ENCODE measurements around the gene CLEC20A.

The CLEC20A gene

DNA sequence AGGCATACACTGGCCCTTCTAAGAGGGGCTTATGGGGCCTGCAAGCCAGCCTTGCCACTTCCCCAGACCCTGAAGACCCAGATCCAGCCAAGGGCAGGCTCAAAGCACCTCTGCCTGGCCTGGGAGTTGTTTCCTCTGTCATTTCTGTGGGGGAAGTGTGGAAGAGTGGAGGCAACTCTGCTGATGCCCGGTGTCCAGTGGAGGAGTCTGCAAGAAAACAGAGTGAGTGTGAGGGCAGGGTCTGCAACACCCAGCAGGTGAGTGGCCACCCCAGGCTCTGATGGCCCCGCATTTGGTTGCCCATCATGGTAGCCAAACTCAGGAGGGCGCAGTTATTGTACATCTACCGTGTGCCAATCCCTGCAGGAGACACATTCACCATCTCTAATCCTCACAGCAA, 8.4 kb downstream of the CLEC20A start:
- H3K4me1 ChIP-seq (ENCODE audit: control insufficient read depth, insufficient read depth, low read length, poor library complexity, severe bottlenecking): no peaks in the 10 kb centered on the region
- no peaks in the 10 kb centered on the region for H3K9me3 ChIP-seq (ENCODE audit: control insufficient read depth, low read length)
- no peaks in the 10 kb centered on the region for H3K36me3 ChIP-seq (ENCODE audit: control insufficient read depth, insufficient read depth, low read length)
- no peak overlapping the region for H3K4me3 ChIP-seq (ENCODE audit: extremely low read depth, insufficient read depth, low read length, poor library complexity, severe bottlenecking)
- 80 to 94% methylated on average over 1 to 2 of the region's 4 CpGs for WGBS, 2 experiments (ENCODE audit: insufficient coverage in 2 of 2)
- no peak overlapping the region for H3K27ac ChIP-seq (ENCODE audit: low read depth, low read length, severe bottlenecking)

DNA sequence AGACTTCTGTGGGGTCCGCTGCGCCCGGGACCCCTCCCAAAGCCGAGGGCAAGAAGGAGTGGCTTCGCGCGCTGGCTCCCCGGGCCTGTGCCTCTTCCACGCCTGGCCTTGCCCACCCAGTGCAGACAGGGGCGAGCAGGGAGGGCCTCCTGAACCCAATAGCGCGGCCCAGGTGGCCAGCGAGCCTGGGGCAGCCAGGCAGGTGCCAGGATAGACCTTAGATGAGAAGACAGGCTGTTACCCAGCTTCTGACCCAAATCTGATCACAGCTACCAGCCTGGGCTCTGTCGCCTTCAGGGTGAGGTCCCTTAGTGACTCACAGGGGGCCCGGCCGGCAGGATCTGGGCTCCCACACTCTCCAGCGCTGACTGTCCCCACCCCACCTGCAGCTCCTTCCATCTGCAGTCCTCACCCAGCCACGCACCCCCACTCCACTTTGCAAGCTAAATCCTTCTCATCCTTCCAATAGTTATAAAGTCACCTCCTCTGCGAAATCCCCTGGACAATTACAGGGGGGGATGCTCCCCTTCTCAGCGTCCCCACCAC, 9.6 kb downstream of the CLEC20A start:
- WGBS, 2 experiments (ENCODE audit: insufficient coverage in 2 of 2): 87 to 95% methylated on average over 13 to 17 of the region's 20 CpGs
- no peak overlapping the region for H3K27ac ChIP-seq (ENCODE audit: low read depth, low read length, severe bottlenecking)
- peaks cover under 1% of the 10 kb centered on the region for H3K36me3 ChIP-seq (ENCODE audit: control insufficient read depth, insufficient read depth, low read length)
- no peak overlapping the region for H3K4me3 ChIP-seq (ENCODE audit: extremely low read depth, insufficient read depth, low read length, poor library complexity, severe bottlenecking)
- no peaks in the 10 kb centered on the region for H3K4me1 ChIP-seq (ENCODE audit: control insufficient read depth, insufficient read depth, low read length, poor library complexity, severe bottlenecking)
- H3K9me3 ChIP-seq (ENCODE audit: control insufficient read depth, low read length): no peaks in the 10 kb centered on the region

DNA sequence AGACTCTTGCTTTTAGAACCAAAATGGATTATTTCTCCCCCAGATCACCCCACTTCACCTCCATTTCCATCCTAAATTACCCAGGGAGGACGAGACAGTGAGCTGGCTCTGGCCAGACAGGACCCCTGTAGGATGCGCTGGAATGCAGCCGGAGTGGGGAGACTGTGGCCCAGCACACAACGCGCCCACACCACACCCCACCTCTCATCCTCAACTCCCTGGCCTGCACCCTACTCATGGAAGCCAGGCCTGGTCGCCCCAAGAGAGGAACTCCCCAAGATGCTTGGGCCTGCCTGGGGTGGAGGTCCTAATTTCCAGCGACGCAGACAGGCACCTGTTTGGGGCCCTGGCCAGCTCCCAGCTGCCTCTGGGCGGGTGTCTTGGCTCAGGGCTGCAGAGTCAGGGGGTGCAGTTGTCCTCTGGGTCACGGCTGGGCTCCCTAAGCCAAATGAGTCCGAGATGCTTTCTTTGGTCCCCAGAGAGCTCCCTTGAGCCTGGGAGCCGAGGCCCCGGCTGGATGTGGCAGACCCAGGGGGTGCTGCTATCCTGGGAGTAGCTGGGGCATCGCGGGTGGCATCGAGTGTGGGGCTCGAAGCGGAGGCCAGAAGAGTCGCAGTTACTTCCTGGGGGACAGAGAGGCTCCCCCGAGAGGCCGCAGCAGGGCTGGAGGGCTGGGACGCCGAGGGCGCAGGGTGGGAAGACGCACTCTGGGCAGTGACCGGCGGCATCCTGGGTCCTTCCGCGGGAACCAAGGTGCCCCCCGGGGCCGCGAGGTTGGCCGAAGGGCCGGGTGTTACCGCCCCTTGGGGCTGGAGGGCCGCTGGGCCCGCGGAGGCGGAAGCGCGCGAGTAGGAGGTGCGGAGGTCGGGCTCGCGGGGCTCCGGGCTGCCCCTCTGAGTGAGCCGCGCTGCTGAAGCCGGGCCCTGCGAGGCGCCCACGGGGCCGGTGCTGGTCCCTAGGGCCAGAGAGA, 10.4 kb downstream of the CLEC20A start:
- Histone ChIP-seq H3K4me3 (ENCODE audit: extremely low read depth, insufficient read depth, low read length, poor library complexity, severe bottlenecking) (no peak overlapping the region), H3K9me3 (ENCODE audit: control insufficient read depth, low read length) (no peaks in the 10 kb centered on the region), H3K27ac (ENCODE audit: low read depth, low read length, severe bottlenecking) (no peak overlapping the region), H3K4me1 (ENCODE audit: control insufficient read depth, insufficient read depth, low read length, poor library complexity, severe bottlenecking) (no peaks in the 10 kb centered on the region), H3K36me3 (ENCODE audit: control insufficient read depth, insufficient read depth, low read length) (peaks cover 7% of the 10 kb centered on the region)
- WGBS, 2 experiments (ENCODE audit: insufficient coverage in 2 of 2): 94 to 97% methylated on average over 43 to 51 of the region's 54 CpGs

DNA sequence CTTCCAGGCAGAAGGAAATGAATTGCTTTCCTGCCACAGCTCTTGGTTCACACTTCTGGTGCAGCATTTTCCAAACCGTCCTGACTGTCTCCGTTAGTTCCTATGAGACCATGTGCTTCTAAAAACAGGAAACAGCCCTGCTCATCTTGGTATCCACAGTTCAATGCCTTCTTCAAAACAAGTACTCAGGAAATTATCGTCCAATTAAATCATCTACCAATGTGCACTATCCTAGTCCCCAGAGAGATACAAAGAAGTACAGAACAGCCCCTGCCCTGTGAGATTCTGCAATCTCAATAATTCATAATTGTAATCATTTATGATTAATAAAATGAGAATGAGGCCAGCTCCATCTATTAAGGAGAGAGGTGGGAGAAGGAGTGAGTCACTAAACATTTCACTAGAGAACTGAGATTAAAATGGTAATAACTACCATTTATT, 11.2 kb downstream of the CLEC20A start:
- 64 to 81% methylated on average over 2 to 3 of the region's 3 CpGs for WGBS, 2 experiments (ENCODE audit: insufficient coverage in 2 of 2)
- H3K9me3 ChIP-seq (ENCODE audit: control insufficient read depth, low read length): no peaks in the 10 kb centered on the region
- H3K36me3 ChIP-seq (ENCODE audit: control insufficient read depth, insufficient read depth, low read length): peaks cover 7% of the 10 kb centered on the region
- H3K27ac ChIP-seq (ENCODE audit: low read depth, low read length, severe bottlenecking): no peak overlapping the region
- no peak overlapping the region for H3K4me3 ChIP-seq (ENCODE audit: extremely low read depth, insufficient read depth, low read length, poor library complexity, severe bottlenecking)
- no peaks in the 10 kb centered on the region for H3K4me1 ChIP-seq (ENCODE audit: control insufficient read depth, insufficient read depth, low read length, poor library complexity, severe bottlenecking)

DNA sequence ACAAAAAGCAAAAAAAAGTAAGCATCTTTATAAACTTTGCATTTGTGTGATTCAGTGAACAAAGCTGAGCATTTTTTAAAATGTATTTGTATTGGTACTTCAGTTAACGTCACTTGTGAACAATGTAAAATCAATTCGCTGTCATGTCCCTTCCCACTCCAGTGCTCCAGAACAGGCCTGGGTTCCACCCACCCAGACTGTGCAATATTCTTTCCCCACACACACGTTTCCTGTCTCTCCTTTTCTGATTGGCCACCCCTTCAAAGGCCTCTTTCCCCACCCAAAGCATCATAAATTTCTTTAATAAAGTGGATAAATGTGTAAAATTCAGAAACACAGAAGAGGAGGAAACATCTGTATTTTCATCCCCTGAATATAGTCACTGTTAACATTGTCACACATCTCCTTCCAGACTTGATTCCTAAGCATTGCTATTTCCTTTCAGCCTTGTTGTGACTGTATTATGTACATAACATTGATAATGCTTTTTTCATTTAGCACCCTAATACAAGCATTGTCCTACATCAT, 12.0 kb downstream of the CLEC20A start:
- no peaks in the 10 kb centered on the region for H3K4me1 ChIP-seq (ENCODE audit: control insufficient read depth, insufficient read depth, low read length, poor library complexity, severe bottlenecking)
- H3K4me3 ChIP-seq (ENCODE audit: extremely low read depth, insufficient read depth, low read length, poor library complexity, severe bottlenecking): no peak overlapping the region
- no peak overlapping the region for H3K27ac ChIP-seq (ENCODE audit: low read depth, low read length, severe bottlenecking)
- 100% methylated on average over 2 of the region's 3 CpGs; no CpG with 5 or more reads in 1 of the 2 experiments for whole genome bisulfite sequencing, 2 experiments (ENCODE audit: insufficient coverage in 2 of 2)
- H3K9me3 ChIP-seq (ENCODE audit: control insufficient read depth, low read length): no peaks in the 10 kb centered on the region
- H3K36me3 ChIP-seq (ENCODE audit: control insufficient read depth, insufficient read depth, low read length): peaks cover 10% of the 10 kb centered on the region

DNA sequence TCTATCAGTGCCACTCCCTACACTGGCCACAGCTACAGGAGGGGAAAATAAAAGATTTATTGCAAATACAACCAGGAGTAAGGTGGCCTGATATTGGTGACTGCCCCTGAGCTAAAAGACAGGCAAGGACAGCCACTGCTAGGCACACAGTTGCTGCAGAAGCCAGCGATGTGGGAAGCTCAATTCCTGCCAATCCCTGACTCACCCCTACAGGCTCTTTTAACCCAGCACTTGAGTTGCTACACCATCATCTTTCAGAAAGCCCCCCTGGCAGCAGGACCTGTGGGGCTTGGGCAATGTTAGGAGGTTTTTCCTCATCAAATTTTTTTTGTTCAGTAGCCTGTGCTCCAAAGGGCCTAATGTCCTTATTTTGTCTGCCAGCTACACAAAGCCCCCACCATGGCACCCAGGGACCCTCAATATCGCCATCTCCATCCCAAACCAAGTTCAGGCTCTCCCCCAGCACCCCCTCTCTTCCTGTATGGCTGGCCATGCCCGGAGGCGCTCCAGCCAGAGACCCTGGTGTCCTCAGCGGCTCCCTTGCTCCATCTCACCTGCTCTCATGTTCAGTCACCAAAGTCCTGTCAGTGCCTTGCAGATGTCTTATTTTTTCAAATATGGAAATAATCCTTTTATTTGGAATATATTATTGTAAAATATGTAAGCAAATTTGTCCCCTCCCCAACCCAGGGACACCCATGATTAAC, 13.4 kb downstream of the CLEC20A start:
- Histone ChIP-seq H3K9me3 (ENCODE audit: control insufficient read depth, low read length) (no peaks in the 10 kb centered on the region), H3K27ac (ENCODE audit: low read depth, low read length, severe bottlenecking) (no peak overlapping the region), H3K36me3 (ENCODE audit: control insufficient read depth, insufficient read depth, low read length) (peaks cover 11% of the 10 kb centered on the region), H3K4me1 (ENCODE audit: control insufficient read depth, insufficient read depth, low read length, poor library complexity, severe bottlenecking) (no peaks in the 10 kb centered on the region), H3K4me3 (ENCODE audit: extremely low read depth, insufficient read depth, low read length, poor library complexity, severe bottlenecking) (no peak overlapping the region)
- WGBS, 2 experiments (ENCODE audit: insufficient coverage in 2 of 2): 67 to 100% methylated on average over 1 of the region's 5 CpGs

DNA sequence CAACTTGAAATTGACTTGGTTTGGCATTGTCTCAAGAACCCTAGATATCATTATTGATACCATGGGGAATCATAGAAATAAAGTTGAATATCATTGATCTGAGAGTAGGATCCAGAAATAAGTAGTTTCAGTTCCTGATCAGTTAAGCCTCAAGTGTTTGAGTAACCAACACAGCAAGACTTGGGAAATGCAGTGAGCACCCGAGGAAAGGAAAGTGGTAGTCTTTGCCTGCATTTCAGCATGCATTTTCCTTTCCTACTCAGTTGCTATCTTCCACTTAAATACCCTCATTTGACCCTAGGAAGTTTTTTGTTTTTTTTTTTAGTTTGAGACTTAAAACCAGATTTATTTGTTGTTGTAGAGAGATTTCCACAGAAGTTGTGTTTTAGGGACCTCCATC, 18.9 kb downstream of the CLEC20A start:
- Histone ChIP-seq H3K4me3 (ENCODE audit: extremely low read depth, insufficient read depth, low read length, poor library complexity, severe bottlenecking) (no peak overlapping the region), H3K27ac (ENCODE audit: low read depth, low read length, severe bottlenecking) (no peak overlapping the region), H3K9me3 (ENCODE audit: control insufficient read depth, low read length) (no peaks in the 10 kb centered on the region), H3K4me1 (ENCODE audit: control insufficient read depth, insufficient read depth, low read length, poor library complexity, severe bottlenecking) (no peaks in the 10 kb centered on the region), H3K36me3 (ENCODE audit: control insufficient read depth, insufficient read depth, low read length) (peaks cover 37% of the 10 kb centered on the region)
- 80 to 100% methylated on average over 1 of the region's 1 CpG for WGBS, 2 experiments (ENCODE audit: insufficient coverage in 2 of 2)

DNA sequence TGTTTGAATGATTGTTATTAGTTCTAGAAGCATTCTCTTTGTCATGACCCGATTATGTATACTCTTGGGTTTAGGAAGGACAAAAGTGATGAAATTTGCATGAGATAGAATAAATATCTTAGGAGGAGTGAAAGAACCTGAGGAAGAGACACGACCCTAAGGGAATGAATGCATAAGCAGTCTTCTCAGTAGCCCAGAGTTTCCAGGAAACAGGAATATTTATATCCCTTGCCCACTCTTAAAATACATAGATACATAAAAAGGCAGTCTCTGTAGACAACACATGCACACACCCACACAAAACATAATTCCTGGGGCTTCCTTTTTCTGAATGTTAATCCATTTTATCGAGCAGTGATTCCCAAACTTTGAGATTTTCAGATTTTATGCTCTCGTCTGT, 19.4 kb downstream of the CLEC20A start:
- Histone ChIP-seq H3K36me3 (ENCODE audit: control insufficient read depth, insufficient read depth, low read length) (peaks cover 42% of the 10 kb centered on the region), H3K9me3 (ENCODE audit: control insufficient read depth, low read length) (no peaks in the 10 kb centered on the region), H3K4me1 (ENCODE audit: control insufficient read depth, insufficient read depth, low read length, poor library complexity, severe bottlenecking) (no peaks in the 10 kb centered on the region), H3K27ac (ENCODE audit: low read depth, low read length, severe bottlenecking) (no peak overlapping the region), H3K4me3 (ENCODE audit: extremely low read depth, insufficient read depth, low read length, poor library complexity, severe bottlenecking) (no peak overlapping the region)
- WGBS, 2 experiments (ENCODE audit: insufficient coverage in 2 of 2): 76 to 90% methylated on average over 2 to 3 of the region's 4 CpGs

DNA sequence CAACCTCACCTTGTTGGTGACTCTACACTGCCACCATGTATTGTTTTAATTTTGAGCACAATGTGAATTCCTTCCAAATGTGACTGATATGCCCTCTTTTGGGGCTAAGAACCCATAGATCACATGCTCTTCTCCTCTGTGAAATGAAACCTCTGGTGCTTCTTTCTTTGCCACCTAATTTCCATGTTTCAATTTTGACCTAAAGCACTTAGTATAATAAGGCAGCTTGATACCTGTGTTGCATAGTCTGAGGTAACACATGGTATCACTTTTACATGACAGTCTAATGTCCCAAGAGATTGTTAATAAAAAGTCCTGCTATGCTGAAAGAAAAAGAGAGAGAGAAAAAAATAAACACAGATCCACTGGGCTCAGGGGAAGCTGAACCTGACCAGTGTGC, 24.2 kb downstream of the CLEC20A start:
- Histone ChIP-seq H3K27ac (ENCODE audit: low read depth, low read length, severe bottlenecking) (no peak overlapping the region), H3K36me3 (ENCODE audit: control insufficient read depth, insufficient read depth, low read length) (peaks cover 54% of the 10 kb centered on the region), H3K4me3 (ENCODE audit: extremely low read depth, insufficient read depth, low read length, poor library complexity, severe bottlenecking) (no peak overlapping the region), H3K4me1 (ENCODE audit: control insufficient read depth, insufficient read depth, low read length, poor library complexity, severe bottlenecking) (no peaks in the 10 kb centered on the region), H3K9me3 (ENCODE audit: control insufficient read depth, low read length) (no peaks in the 10 kb centered on the region)

DNA sequence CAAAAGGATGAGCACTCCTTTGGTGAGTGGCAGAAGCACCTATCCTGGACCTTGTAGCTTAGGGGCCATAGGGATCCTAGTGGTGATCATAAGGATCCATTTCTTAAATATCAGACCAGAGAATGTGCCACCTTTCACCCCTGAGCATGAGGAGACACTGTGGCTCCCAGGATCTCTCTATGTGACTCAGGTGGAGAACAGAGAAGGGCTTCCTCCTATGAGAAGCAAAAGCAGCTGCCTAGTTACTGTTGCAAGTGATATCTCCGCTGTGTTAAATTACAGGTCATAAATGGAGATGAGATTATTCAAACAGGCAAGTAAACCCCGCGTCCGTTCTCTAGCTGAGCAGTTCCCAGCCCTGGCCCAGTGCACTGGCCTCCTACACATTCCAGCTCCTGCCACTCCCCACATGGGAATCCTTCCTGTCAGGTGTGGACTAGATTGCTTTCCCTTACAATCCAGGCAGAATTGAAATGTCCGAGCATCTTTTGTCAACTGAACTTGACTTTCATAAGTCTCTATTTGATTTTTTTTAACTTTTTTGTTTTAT, 26.3 kb downstream of the CLEC20A start:
- no peak overlapping the region for H3K4me3 ChIP-seq (ENCODE audit: extremely low read depth, insufficient read depth, low read length, poor library complexity, severe bottlenecking)
- H3K9me3 ChIP-seq (ENCODE audit: control insufficient read depth, low read length): no peaks in the 10 kb centered on the region
- no peaks in the 10 kb centered on the region for H3K4me1 ChIP-seq (ENCODE audit: control insufficient read depth, insufficient read depth, low read length, poor library complexity, severe bottlenecking)
- peak overlapping the region; percentile 45 for H3K27ac ChIP-seq (ENCODE audit: low read depth, low read length, severe bottlenecking)
- 90 to 93% methylated on average over 2 to 4 of the region's 5 CpGs for WGBS, 2 experiments (ENCODE audit: insufficient coverage in 2 of 2)
- H3K36me3 ChIP-seq (ENCODE audit: control insufficient read depth, insufficient read depth, low read length): peaks cover 66% of the 10 kb centered on the region
